GM21423 (cell line): Measurements from ENCODE around the gene CD2BP2.

ENCODE experiments used
- ATAC-seq: cut with Tn5 transposase; IDR thresholded peaks from one replicate; pipeline ENCODE4 v1.9.1; 2021; ENCODE audit warnings: mild to moderate bottlenecking, moderate library complexity; ENCODE audit not compliant: unreplicated experiment

Gene CD2BP2

DNA sequence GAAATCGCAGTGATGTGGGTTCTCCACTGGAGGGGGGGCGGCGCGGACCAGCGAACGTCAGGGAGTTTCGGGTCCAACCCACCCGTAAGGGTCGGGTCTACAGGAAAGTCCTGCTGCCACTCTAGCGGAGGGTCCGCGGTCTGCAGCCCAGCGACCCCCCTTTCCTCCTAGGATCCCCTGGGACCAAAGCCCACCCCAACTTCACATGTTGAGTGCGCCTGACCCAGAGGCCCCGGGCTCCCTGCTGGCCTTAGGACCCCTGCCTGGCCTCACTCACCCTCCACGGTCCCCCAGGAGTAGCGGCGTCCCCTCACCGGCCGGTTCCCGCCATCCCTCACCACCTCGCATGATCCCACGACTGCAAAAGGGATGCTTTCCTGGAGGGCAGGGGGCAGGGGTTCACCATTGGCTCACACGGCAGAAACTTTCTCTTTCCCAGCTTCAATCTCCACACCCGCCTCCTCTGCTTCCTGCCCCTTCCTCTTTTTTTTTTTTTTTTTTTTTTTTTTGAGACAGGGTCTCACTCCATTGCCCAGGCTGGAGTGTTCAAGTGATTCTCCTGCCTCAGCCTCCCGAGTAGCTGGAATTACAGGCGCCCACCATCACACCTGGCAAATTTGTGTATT is 24.2 kb upstream of the CD2BP2 start:
- no peak for ATAC-seq

DNA sequence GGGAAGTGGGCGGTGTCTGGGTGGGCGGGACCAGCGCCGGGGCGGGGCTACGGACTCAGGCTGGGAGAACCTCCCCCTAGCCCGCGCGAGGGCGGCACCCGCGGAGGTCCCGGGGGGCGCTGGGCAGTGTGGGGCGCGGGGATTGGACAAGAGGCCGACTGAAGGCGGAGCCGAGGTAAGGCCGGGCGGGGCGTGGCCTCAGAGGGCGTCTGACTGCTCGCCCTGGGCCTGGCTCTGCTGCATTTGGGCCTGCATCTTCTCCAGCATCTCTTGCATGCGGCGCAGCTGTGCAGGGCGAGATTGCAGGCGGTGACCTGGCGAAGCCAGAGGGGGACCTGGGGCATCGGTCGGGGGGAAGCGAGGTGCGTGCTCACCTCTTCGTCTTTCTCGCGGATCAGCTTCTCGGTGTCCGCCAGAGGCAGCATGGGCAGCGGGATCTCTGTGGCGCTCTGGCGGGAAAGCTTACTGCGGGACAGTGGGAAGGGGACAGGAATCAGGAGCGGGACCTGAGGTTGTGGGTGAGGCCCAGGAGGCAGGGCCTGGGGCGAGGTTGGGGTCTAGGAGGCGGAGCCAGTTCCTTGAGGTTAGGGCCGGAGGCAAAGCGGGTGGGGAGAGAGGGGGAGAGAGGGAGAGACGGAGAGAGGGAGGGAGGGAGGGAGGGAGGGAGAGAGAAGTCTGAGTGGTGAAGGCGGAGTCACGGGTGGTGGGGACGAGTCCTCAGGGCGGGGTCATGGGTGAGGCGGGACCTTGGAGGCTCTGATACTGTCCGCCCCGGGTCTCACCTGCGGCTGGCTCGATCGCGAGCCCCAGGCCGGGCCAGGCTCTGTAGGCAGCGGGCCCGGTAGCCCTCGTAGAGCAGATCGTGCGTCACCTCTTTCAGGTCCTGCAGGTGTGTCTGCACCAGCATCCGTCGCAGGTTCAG is 23.4 kb upstream of the CD2BP2 start:
- ATAC-seq, result peak; percentile 86

DNA sequence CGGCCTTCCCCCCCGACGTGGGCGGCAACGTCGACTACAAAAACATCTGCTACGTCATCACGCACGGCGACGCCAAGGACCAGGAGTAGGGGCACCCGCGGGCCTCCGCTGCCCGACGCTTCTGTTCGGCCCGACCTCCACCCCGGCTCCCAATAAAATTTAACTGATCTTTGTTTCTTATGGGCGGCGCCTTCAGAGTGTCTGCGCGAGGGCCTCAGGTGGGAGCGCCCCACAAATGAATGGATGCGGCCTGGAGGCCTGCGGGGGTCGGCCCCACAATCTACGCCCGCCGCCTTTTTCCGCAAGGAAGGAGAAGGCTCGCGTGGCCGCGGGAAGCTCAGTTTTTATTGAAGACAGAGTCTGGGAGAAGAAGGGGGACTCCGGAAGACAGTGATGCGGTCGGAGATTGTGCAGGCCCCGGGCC is 22.7 kb upstream of the CD2BP2 start:
- ATAC-seq, result peak; percentile 29

DNA sequence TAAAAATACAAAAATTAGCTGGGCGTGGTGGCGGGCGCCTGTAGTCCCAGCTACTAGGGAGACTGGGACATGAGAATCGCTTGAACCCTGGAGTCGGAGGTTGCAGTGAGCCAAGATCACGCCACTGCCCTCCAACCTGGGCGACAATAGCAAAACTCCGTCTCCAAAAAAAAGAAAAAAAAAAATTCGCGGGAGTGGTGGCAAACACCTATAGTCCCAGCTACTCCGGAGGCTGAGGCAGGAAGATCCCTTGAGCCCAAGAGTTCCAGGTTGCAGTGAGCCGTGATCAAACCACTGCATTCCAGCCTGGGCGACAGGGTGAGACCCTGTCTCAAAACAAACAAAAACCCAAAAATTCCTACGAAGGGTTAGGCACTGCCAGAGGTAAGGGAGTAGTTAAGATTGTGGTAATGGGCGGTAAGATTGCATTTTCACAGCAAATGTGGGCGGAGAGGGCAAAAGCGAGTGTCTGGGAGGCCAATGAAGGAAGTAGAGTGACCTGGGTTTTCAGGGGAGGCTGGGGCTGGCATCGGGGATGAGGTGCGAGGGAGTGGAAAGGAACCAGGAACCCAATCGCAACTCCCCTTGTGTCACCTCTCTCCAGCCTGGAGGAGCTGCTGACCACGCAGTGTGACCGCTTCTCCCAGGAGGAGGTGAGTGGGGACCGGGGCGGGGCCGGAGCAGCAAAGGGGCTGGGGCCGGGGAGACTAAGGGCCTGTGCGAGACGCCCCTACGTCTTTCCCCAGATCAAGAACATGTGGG is 22.1 kb upstream of the CD2BP2 start:
- ATAC-seq, result no peak

DNA sequence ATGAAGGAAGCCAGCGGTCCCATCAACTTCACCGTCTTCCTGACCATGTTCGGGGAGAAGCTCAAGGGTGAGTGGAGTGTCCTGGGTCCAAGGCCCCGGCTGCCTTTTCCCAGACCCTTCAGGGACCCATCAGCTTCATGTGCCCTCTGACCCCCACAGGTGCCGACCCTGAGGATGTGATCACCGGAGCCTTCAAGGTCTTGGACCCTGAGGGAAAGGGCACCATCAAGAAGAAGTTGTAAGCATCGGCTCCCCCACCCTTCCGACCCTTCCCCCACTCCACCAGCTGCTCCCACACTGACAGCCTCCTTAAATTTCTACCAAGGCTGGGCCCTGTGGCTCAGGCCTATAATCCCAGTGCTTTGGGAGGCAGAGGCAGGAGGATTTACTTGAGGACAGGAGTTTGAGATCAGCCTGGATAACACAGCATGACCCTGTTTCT is 21.4 kb upstream of the CD2BP2 start:
- no peak for ATAC-seq

DNA sequence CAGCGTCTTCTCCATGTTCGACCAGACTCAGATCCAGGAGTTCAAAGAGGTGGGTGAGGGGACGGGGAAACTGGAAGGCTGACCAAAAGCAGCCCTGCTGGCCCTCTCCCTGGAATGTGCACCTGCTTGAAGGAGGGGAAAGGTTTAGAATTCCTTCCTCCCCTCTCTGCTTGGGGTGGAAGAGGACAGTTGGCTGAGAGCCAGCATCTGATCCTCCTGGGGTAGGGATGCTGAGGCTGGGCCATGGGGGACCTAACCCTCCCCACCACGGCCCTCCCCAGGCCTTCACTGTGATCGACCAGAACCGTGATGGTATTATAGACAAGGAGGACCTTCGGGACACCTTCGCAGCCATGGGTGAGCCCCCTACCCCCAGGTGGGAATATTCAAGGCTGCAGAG is 20.8 kb upstream of the CD2BP2 start:
- ATAC-seq, result no peak

DNA sequence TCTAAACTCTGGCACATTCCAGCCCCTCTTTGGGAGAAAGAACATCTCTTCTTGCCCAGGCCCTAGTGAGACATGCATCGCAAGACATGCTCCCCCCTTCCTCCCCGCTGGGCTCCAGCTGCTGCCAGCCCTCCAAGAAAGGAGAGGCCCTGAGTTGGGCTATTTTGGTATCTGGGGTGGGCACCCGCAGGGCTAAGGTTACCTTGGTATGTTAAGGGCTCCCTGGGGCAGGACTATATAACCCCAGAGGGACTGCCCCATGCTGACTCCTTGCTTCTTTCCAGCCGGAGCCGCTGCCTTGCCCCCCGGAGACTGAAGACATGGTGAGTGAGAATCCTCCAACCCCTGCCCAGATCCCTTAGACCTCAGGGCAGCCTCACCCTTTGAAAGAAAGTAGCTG is 19.4 kb upstream of the CD2BP2 start, which contains the start of gene MYL11:
TSS of gene MYL11 (plus strand) at position 265 of the 400 bp plus-strand sequence. CDS start at position 321, 56 bp downstream.
- ATAC-seq, result no peak

DNA sequence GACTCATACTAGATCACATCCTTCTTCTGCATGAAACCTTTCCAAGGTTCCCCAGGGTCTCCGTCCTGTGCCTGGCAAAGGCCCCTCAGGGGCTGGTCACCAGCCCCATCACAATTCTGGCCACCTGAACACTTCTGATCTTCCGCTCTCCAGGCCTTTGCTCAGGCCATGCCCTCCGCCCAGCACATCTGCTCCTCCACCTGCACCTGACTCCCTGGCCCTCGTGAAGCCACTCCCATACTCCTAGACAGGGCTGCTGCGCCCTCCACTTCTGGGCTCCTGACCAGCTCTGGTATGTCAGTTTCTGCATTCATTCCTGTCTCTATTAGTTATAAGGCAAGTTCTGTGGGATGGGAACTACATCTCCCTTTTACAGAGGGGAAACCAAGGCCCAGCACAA is 17.6 kb upstream of the CD2BP2 start:
- no peak for ATAC-seq

DNA sequence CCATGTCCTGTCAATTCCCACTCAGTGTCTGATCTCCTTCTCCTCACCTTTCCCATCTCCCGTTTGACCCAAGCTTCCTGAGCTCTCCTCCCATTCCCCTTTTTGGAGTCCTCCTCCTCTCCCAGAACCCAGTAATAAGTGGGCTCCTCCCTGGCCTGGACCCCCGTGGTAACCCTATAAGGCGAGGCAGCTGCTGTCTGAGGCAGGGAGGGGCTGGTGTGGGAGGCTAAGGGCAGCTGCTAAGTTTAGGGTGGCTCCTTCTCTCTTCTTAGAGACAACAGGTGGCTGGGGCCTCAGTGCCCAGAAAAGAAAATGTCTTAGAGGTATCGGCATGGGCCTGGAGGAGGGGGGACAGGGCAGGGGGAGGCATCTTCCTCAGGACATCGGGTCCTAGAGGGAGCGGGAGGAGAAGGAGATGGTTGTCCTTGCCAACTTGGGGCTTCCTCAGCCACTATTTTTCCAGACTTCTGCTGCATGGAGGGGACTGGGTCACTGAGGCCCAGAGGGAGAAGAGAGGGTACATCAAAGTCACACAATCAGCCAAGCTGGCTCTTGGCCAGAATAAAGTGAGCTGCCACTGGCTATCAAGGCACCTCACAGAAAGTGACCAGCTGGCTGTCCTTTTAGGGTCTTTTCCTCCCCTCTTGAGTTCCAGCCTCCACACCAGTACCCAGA is 17.1 kb upstream of the CD2BP2 start:
- ATAC-seq, result no peak

DNA sequence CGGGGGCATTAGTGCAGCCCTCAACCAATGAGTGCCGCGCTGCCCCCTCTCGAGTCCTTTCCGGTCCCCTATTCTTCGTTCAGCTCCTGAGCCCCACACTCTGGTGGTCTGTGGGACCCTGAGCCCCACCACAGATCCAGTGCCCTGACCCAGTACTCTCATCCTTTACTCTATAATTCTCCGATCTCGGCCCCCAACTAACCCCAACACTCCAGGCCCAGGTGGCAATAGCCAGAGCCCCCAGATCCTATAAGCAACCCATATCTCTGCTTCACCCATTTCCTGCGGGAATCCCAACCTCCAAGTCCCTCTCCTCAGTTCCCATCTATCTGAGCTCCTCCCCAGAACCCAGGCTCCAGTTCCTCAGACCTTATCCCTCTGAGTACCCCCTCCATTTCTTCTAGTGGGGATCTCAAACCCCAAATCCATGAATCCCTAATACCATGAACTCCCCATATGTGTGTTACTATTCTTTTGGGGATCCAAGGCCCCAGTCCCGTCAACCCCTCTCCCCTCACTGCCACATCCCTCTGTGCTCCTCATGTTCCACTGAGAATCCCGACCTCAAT is 16.2 kb upstream of the CD2BP2 start:
- ATAC-seq, result no peak

DNA sequence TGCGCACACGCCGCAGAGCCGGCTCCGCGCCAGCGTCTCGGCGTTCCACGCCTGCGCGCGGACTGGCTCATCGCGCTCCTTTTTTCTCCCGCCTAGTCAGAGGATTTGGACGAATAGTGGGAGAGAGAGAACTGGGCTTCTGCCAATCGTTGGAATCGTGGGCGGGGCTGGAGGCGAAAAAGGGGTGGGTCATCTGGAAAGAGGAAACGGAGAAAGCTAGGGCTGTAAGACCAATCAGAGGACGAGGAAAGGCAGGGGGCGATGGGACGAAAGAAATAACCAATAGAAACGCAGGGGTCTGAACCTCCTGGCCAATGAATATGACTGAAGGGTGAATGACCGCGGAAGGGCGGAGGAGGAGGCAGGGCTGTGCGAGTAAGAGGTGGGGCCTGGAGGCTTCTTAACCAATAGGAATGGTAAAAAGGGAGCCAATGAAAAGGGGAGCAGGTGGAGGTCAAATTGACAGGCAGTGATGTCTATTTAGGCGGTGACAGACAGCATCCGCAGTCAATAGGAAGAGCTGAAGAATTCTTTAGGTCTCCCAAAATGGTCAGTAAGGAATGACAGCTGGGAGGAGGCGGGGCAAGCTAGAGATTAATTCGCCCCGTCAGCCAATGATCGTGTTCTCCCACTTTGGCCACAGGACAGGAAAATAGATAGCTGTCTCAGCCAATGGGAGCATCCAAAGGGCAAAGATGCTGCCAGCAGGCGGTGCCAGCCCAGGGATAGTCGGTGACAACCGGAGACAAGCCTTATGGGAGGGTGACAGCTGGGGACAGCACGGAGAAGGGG is 15.5 kb upstream of the CD2BP2 start, which contains the start of gene TBC1D10B:
TSS of gene TBC1D10B (minus strand) at position 39 of the 792 bp plus-strand sequence. CDS start 311 bp downstream, outside the sequence.
- ATAC-seq, result peak; percentile 76

DNA sequence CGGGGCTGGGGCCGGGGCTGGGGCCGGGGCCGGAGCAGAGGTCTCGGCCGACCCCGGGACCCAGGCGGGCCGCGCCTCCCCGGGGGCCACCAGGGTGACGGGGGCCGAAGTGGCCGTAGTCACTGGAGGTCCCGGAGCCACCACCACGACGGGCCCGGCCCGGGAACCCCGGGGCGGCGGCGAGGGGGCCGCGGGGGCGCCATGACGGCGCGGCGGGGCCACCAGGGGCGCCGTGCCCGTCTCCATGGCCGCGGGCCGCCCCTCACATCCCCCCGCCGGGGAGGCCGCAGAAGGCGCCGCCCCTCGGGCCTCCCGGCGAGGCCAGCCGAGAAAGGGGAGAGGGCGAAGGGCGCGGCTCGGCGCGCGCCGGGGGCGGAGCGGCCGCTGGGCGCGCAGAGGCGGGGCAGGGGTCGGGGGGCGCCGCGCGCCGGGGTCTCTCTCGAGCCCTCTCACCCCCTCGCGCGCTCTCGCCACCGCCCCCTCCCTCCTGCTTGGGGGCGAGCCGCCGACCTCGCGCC is 14.9 kb upstream of the CD2BP2 start:
- ATAC-seq, result no peak

DNA sequence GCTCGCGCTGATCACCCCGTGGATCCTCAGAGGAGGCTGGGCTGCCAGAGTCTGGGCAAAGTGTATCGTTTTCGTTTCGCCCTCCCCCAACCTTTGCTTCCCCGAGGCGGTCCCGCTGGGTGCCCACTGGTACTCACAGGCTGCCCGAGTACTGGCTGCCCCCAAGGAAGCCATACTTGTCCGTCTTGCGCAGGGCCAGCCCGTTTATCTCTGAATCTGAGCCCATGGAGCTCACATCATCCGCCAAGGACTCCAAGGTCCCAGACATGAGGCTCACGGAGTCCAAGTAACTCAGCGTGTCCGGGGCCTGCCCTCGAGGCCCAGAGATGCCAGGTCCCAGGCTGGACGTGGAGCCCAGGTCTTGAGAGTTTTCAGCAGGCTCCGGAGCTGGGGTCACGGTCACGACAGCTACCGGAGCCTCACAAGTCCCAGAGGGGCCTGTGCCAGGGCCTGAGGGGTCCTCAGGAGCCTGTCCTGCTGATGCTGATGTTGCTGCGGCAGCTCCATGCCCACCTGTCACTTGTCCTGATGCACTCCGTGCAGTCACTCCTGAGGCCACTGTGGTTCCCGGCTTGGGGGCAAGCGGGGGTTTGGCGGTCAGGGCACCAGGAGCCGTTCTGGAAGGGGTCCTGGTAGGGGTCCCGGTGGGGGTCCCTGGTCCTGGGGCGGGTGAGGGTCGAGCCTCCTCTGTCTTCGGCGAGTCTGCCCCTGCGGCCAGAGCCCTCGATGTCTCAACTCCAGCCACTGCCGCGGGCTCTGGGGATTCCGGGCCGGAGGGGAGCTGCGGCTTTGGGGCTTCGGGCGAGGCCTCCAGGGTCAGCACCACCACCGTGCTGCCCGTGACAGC is 14.2 kb upstream of the CD2BP2 start:
- ATAC-seq, result no peak

DNA sequence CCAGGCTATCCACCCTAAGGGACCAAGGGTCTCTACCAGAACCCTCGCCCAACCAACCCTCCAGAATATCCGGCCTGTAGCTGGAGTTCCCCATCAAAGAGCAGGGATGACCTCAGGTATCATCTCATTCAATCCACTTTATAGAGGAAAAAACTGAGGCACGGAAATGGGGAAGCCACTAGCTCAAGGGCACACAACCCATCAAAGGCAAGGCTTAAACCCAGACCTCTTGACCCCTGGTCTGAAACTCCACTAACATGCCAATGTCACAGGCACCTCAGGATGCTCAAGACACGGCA is 13.6 kb upstream of the CD2BP2 start:
- no peak for ATAC-seq

DNA sequence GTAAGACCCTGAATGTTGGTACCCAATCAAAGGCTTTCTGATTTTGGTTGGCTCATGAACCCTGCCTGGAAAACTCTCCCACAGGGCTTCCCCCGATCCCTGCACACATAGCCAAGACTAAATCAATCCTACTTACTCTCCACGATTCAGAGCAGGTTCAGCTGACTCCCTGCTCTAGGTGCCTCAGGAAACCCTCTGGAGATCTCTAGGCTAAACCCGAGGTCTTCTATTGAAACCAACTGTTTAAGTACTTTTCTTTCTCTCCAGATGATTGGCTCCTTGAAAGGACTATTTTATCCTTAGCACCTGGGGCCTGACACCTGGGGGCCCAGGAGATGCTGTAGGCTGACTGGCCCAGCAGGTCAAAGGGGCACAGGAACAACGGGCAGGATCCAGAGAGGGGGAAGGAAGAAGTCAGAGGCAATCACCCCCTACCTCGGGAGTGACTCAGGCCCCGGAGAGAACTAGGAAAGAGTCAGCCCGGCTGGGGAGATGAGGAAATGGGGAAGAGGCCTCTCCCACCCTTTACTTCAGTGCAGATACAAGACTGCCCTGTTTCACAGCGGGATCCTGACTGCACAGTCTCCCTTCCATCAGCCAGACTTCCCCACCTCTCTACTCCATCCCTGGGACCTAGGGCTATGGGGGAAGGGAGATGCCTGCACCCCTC is 13.1 kb upstream of the CD2BP2 start:
- no peak for ATAC-seq

DNA sequence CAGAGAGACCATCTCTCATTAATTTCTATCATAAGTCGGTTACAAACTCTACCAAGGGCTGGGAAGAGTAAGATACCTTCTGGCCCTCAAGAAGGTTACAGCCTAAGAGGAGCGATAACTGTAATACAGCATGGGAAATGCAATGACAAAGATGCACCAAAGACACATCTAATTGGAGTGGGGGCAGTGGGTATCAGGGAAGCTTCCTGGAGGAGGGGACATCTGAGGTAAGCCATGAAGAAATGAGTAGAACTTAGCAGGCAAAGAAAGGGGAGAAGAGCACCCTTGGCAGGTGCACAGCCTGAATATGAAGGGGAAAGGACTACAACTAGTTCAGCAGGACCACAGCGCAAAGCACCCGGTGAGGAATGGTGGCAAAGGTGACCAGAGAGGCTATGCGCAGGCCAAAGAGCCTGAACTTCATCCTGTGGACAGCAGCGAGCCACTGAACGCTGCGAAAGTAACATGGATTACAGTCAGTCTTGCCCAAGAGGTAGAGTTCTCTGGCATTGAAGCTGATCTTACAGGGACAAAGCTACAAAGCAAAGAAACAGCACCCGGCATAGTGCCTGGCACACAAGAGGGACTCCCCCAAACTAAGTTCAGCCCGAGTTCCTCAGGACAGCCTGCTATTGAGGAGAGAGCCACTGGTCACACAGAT is 12.4 kb upstream of the CD2BP2 start:
- no peak for ATAC-seq

DNA sequence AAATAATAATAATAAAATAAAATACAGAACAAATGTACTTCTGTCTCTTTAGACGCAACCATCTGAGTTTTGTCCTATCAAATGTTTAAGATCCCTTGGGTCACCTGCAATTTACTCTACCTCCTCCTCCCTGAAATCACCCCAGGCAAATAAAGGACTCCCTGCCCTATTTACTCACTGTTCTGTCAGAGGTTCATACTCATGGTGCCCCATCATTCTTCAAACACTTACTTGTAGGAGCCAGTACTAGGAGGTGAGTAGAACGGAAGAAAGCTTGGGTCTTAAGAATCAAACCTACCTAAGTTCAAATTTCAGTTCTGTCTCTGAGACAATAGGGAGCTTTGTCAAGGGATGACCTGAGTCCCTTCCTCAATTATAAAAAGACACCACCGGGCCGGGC is 11.4 kb upstream of the CD2BP2 start:
- no peak for ATAC-seq

DNA sequence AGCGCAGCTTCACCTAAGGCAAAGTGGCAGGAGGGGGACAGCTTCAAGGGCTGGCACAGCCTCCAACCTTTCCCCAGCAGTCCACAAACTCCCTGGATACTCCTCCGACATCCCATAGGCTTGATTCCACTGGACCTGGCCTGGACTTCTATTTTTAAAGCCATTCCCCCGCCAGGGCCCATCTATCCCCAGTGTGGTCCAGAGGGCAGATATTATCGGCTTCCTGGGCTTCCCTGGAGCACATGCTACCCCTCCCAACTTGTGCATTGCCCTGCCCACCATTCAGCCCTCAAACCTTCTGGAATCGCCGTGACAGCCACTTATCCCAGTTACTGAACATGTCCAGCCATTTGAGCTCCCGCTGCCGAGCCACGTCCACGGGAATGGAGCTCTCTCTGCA is 10.1 kb upstream of the CD2BP2 start:
- ATAC-seq, result no peak
